ENCODE data around the gene TEDC2.

DNA sequence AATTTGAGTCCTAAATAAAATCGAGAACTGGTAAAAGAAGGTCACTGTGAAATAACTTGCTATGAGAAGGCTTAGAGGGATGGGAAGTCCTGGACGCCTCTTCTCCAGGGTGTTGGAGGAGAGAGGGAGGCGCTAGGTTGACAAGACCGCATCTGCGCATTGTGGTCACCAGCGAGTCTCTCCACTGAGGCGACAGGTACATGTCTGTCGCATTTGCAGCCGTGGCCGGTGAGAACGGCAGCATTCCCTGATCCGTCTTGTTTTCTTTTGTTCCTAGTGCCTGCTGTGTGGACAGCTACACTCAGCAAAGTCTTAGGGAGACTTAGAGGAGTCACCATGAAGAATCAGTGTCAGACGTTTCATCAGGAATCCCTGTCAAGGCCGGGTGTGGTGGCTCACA is 45.8 kb downstream of the TEDC2 start:
- TF ChIP-seq, protein P1, sequence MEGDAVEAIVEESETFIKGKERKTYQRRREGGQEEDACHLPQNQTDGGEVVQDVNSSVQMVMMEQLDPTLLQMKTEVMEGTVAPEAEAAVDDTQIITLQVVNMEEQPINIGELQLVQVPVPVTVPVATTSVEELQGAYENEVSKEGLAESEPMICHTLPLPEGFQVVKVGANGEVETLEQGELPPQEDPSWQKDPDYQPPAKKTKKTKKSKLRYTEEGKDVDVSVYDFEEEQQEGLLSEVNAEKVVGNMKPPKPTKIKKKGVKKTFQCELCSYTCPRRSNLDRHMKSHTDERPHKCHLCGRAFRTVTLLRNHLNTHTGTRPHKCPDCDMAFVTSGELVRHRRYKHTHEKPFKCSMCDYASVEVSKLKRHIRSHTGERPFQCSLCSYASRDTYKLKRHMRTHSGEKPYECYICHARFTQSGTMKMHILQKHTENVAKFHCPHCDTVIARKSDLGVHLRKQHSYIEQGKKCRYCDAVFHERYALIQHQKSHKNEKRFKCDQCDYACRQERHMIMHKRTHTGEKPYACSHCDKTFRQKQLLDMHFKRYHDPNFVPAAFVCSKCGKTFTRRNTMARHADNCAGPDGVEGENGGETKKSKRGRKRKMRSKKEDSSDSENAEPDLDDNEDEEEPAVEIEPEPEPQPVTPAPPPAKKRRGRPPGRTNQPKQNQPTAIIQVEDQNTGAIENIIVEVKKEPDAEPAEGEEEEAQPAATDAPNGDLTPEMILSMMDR (IDR thresholded peaks at IDR 0.05), result no peak
- no peak for TF ChIP-seq EP300 (IDR thresholded peaks at IDR 0.05; ENCODE audit: low read depth)
- TF ChIP-seq POLR2AphosphoS5 (IDR thresholded peaks at IDR 0.05), result no peak
- TF ChIP-seq POLR2A (IDR thresholded peaks at IDR 0.05), result no peak

Measured in transverse colon (tissue), 4 donors.